Measurements from ENCODE around the gene CCIN. TPM values are rescaled to one million over a fixed set of nuclear protein-coding genes. Genes with fewer than 3 reads are reported as not detected.

CCIN gene
- total RNA-seq, 1 donor from 2014 or later, result 1.9 TPM

DNA sequence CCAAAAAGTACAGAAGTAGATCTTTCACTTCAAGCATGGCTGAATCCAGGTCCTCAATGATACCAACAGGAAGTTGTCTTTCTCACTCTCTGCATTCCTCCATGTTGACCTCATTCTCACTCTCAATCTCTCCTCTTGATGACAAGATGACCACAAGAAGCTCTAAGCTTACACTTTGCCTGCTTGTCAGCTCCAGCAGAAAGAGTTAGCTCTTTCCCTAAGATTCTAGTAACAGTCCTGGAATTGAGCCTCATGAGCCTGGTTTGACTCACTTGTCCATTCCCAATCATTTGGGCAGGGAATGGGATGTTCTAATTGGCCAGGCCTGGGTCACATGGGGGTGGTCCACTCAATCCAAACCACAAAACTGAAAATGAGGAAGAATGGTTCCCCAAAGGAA lies 18.2 kb downstream of the CCIN start:
- H3K4me1 ChIP-seq (ENCODE audit: insufficient read depth, low read length), result peaks cover 18% of the 10 kb centered on the region
- H2AFZ ChIP-seq (ENCODE audit: low read depth, low read length), result no peak overlapping the region
- Mint-ChIP-seq H3K9me3 (ENCODE audit: unreplicated experiment) (no peaks in the 10 kb centered on the region), H3K27ac (ENCODE audit: unreplicated experiment) (peak overlapping the region; percentile 91), H3K4me1 (ENCODE audit: low read depth, unreplicated experiment) (peaks cover 19% of the 10 kb centered on the region), H3K27me3 (ENCODE audit: low read depth, unreplicated experiment) (no peaks in the 10 kb centered on the region), H3K4me3 (ENCODE audit: unreplicated experiment) (no peak overlapping the region), H3K36me3 (ENCODE audit: low read depth, unreplicated experiment) (peaks cover 2% of the 10 kb centered on the region)
- DNase-seq (ENCODE audit: low read depth) (peak; percentile 93), FAIRE-seq (peak; percentile 80)
- H3K79me2 ChIP-seq (ENCODE audit: insufficient read depth, low read length), result peaks cover 18% of the 10 kb centered on the region
- peak overlapping the region; percentile 26 for H3K4me2 ChIP-seq (ENCODE audit: low read length)
- H3K27ac ChIP-seq (ENCODE audit: low read depth, low read length), result peak overlapping the region; percentile 28
- H3K9me3 ChIP-seq (ENCODE audit: insufficient read depth, low read depth, low read length), result no peaks in the 10 kb centered on the region
- no peaks in the 10 kb centered on the region for H3K36me3 ChIP-seq (ENCODE audit: insufficient read depth, low read length)
- TF ChIP-seq EZH2 (IDR thresholded peaks at IDR 0.05; ENCODE audit: insufficient read depth, low read length) (no peak), CTCF (IDR thresholded peaks at IDR 0.05; ENCODE audit: insufficient read depth, low read depth, low read length) (no peak)
- H3K9ac ChIP-seq (ENCODE audit: low read length), result no peak overlapping the region
- H3K27me3 ChIP-seq (ENCODE audit: insufficient read depth, low read length), result no peaks in the 10 kb centered on the region
- H3K4me3 ChIP-seq (ENCODE audit: insufficient read depth, low read depth, low read length), result no peak overlapping the region
- peaks cover 13% of the 10 kb centered on the region for H4K20me1 ChIP-seq (ENCODE audit: insufficient read depth, low read length)

- Mint-ChIP-seq H3K27ac (ENCODE audit: unreplicated experiment) (peak overlapping the region; percentile 59), H3K36me3 (ENCODE audit: low read depth, unreplicated experiment) (peaks cover 3% of the 10 kb centered on the region)
Measured at GRCh38 chr9:36188212-36188611, 19.0 kb downstream of the CCIN start.

More at GRCh38 chr9:36188212-36188611, 19.0 kb downstream of the CCIN start:
- H2AFZ ChIP-seq (ENCODE audit: low read depth, low read length), result no peak overlapping the region
- no peak overlapping the region for H3K4me3 ChIP-seq (ENCODE audit: insufficient read depth, low read depth, low read length)
- no peak for FAIRE-seq
- H3K27me3 ChIP-seq (ENCODE audit: insufficient read depth, low read length), result no peaks in the 10 kb centered on the region
- no peak overlapping the region for H3K9ac ChIP-seq (ENCODE audit: low read length)
- no peaks in the 10 kb centered on the region for H3K9me3 ChIP-seq (ENCODE audit: insufficient read depth, low read depth, low read length)
- H3K4me1 Mint-ChIP-seq (ENCODE audit: low read depth, unreplicated experiment), result peaks cover 20% of the 10 kb centered on the region
- no peak for DNase-seq (ENCODE audit: low read depth)
- peaks cover 26% of the 10 kb centered on the region for H3K79me2 ChIP-seq (ENCODE audit: insufficient read depth, low read length)
- peak overlapping the region; percentile 64 for H3K4me3 Mint-ChIP-seq (ENCODE audit: unreplicated experiment)
- H3K27me3 Mint-ChIP-seq (ENCODE audit: low read depth, unreplicated experiment), result no peaks in the 10 kb centered on the region
- no peak overlapping the region for H3K4me2 ChIP-seq (ENCODE audit: low read length)
- no peak for TF ChIP-seq EZH2 (IDR thresholded peaks at IDR 0.05; ENCODE audit: insufficient read depth, low read length)
- TF ChIP-seq CTCF (IDR thresholded peaks at IDR 0.05; ENCODE audit: insufficient read depth, low read depth, low read length), result no peak
- H3K27ac ChIP-seq (ENCODE audit: low read depth, low read length), result no peak overlapping the region
- H3K9me3 Mint-ChIP-seq (ENCODE audit: unreplicated experiment), result no peaks in the 10 kb centered on the region
- H3K36me3 ChIP-seq (ENCODE audit: insufficient read depth, low read length), result no peaks in the 10 kb centered on the region
- H3K4me1 ChIP-seq (ENCODE audit: insufficient read depth, low read length), result peaks cover 26% of the 10 kb centered on the region
- peaks cover 21% of the 10 kb centered on the region for H4K20me1 ChIP-seq (ENCODE audit: insufficient read depth, low read length)

All from astrocyte (in vitro differentiated cells and primary cell).